Measurements from ENCODE around the gene MUC20.
"Not testable (repeated sequence)": the region's sequence is repeated elsewhere in the genome, so short reads cannot be mapped to it uniquely, and the experiment has no call there.

The MUC20 gene

GRCh38 chr3:195711091-195711812, 9.5 kb upstream of the MUC20 start:
- DNase-seq (ENCODE audit: low spot score), result not testable (repeated sequence)

- DNase-seq (ENCODE audit: low spot score), result no peak
Observed at GRCh38 chr3:195711813-195712534, 8.8 kb upstream of the MUC20 start.

- DNase-seq (ENCODE audit: low spot score), result not testable (repeated sequence)
Observed at GRCh38 chr3:195712535-195712910, 8.3 kb upstream of the MUC20 start.

- not testable (repeated sequence) for DNase-seq (ENCODE audit: low spot score)
Observed at GRCh38 chr3:195713150-195713549, 7.6 kb upstream of the MUC20 start.

- DNase-seq (ENCODE audit: low spot score), result no peak
Observed at GRCh38 chr3:195714380-195715011, 6.3 kb upstream of the MUC20 start.

- no peak for DNase-seq (ENCODE audit: low spot score)
Observed at GRCh38 chr3:195715134-195715533, 5.6 kb upstream of the MUC20 start.

- DNase-seq (ENCODE audit: low spot score), result no peak
Observed at GRCh38 chr3:195715583-195716266, 5.1 kb upstream of the MUC20 start.

GRCh38 chr3:195717416-195717815, 3.4 kb upstream of the MUC20 start:
- no peak for DNase-seq (ENCODE audit: low spot score)

GRCh38 chr3:195717852-195718476, 2.8 kb upstream of the MUC20 start:
- DNase-seq (ENCODE audit: low spot score), result no peak

- DNase-seq (ENCODE audit: low spot score), result no peak
Observed at GRCh38 chr3:195718477-195718984, 2.2 kb upstream of the MUC20 start.

- DNase-seq (ENCODE audit: low spot score), result not testable (repeated sequence)
Observed at GRCh38 chr3:195719514-195720254, 1.1 kb upstream of the MUC20 start.

GRCh38 chr3:195722139-195722995, 1.6 kb downstream of the MUC20 start:
- not testable (repeated sequence) for DNase-seq (ENCODE audit: low spot score)

- not testable (repeated sequence) for DNase-seq (ENCODE audit: low spot score)
Observed at GRCh38 chr3:195722996-195723345, 2.2 kb downstream of the MUC20 start.

- not testable (repeated sequence) for DNase-seq (ENCODE audit: low spot score)
Observed at GRCh38 chr3:195724363-195724762, 3.6 kb downstream of the MUC20 start.

GRCh38 chr3:195725916-195726740, 5.3 kb downstream of the MUC20 start:
- DNase-seq (ENCODE audit: low spot score), result not testable (repeated sequence)

GRCh38 chr3:195727606-195728195, 6.9 kb downstream of the MUC20 start:
- no peak for DNase-seq (ENCODE audit: low spot score)

GRCh38 chr3:195728789-195729188, 8.0 kb downstream of the MUC20 start:
- not testable (repeated sequence) for DNase-seq (ENCODE audit: low spot score)

GRCh38 chr3:195729476-195730251, 8.9 kb downstream of the MUC20 start:
- DNase-seq (ENCODE audit: low spot score), result no peak

All from AG20443 (cell line).